HL-60 (cell line): Measurements from ENCODE around the gene TIPRL.

ENCODE experiments used
- DNase-seq, 2 experiments: peaks; one replicate each; pipeline ENCODE4 v3.0.0-alpha.2; 2010 to 2020; ENCODE audit warnings: low read depth in 1 of 2, low spot score in 1 of 2
- H3K27ac ChIP-seq: fragments of 250-450 bp; sonication (Bioruptor Pico); replicated peaks from 2 replicates; pipeline ENCODE4 v1.5.1; 2020; ENCODE audit warnings: mild to moderate bottlenecking, moderate library complexity
- H3K27me3 ChIP-seq: fragments of 250-450 bp; sonication (Bioruptor Pico); 2 replicates; pipeline ENCODE4 v1.5.1; 2021; ENCODE audit warnings: mild to moderate bottlenecking, moderate library complexity; ENCODE audit not compliant: insufficient read depth, poor library complexity, severe bottlenecking
- H3K4me3 ChIP-seq: replicated peaks from 2 replicates; pipeline ENCODE4 v1.5.1; 2011; ENCODE audit warnings: mild to moderate bottlenecking, control low read depth, low read length; ENCODE audit not compliant: insufficient read depth
- CTCF ChIP-seq: IDR thresholded peaks from one replicate; pipeline ENCODE4 v1.5.1; 2011; ENCODE audit warnings: low read length, control low read depth, inconsistent platforms; ENCODE audit not compliant: insufficient read depth
- GABPA ChIP-seq: IDR thresholded peaks from 2 replicates; pipeline ENCODE4 v1.6.1; 2012; ENCODE audit warnings: low read depth
- POLR2AphosphoS5 ChIP-seq: IDR thresholded peaks from 2 replicates; pipeline ENCODE4 v1.6.1; 2012; ENCODE audit warnings: low read depth
- REST ChIP-seq: IDR thresholded peaks from 2 replicates; pipeline ENCODE4 v1.6.1; 2012; ENCODE audit warnings: low read depth; ENCODE audit not compliant: insufficient replicate concordance
- SPI1 ChIP-seq: IDR thresholded peaks from 2 replicates; pipeline ENCODE4 v1.6.1; 2012; ENCODE audit warnings: low read depth, mild to moderate bottlenecking, borderline replicate concordance

Gene TIPRL

GRCh38 chr1:168213349-168213748 is 34.6 kb downstream of the TIPRL start:
- H3K27me3 ChIP-seq: no peaks in the 10 kb centered on the region
- TF ChIP-seq POLR2AphosphoS5 (no peak), GABPA (no peak), SPI1 (no peak), CTCF (no peak), REST (no peak)
- H3K4me3 ChIP-seq: no peak overlapping the region
- no peak overlapping the region for H3K27ac ChIP-seq
- DNase-seq: no peak

GRCh38 chr1:168216171-168216570 is 37.4 kb downstream of the TIPRL start:
- TF ChIP-seq GABPA: no peak
- TF ChIP-seq CTCF: no peak
- TF ChIP-seq POLR2AphosphoS5: no peak
- TF ChIP-seq REST: no peak
- TF ChIP-seq SPI1: no peak
- H3K27ac ChIP-seq: no peak overlapping the region
- H3K4me3 ChIP-seq: no peak overlapping the region
- DNase-seq: no peak
- H3K27me3 ChIP-seq: no peaks in the 10 kb centered on the region

GRCh38 chr1:168217664-168218063 is 38.9 kb downstream of the TIPRL start:
- no peak overlapping the region for H3K27ac ChIP-seq
- no peak overlapping the region for H3K4me3 ChIP-seq
- no peaks in the 10 kb centered on the region for H3K27me3 ChIP-seq
- no peak for DNase-seq
- no peak for TF ChIP-seq CTCF
- TF ChIP-seq GABPA: no peak
- no peak for TF ChIP-seq SPI1
- no peak for TF ChIP-seq POLR2AphosphoS5
- no peak for TF ChIP-seq REST
